ENCODE data around the gene CDH7. TPM values are rescaled to one million over a fixed set of nuclear protein-coding genes. Genes with fewer than 3 reads are reported as not detected.

The CDH7 gene
- total RNA-seq, 1 experiment from 2014 or later: not detected

- TF ChIP-seq, protein P1, sequence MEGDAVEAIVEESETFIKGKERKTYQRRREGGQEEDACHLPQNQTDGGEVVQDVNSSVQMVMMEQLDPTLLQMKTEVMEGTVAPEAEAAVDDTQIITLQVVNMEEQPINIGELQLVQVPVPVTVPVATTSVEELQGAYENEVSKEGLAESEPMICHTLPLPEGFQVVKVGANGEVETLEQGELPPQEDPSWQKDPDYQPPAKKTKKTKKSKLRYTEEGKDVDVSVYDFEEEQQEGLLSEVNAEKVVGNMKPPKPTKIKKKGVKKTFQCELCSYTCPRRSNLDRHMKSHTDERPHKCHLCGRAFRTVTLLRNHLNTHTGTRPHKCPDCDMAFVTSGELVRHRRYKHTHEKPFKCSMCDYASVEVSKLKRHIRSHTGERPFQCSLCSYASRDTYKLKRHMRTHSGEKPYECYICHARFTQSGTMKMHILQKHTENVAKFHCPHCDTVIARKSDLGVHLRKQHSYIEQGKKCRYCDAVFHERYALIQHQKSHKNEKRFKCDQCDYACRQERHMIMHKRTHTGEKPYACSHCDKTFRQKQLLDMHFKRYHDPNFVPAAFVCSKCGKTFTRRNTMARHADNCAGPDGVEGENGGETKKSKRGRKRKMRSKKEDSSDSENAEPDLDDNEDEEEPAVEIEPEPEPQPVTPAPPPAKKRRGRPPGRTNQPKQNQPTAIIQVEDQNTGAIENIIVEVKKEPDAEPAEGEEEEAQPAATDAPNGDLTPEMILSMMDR (conservative IDR thresholded peaks at IDR 0.05): no peak
- TF ChIP-seq EZH2 (IDR thresholded peaks at IDR 0.05; ENCODE audit: low read depth): no peak
- no peaks in the 10 kb centered on the region for H3K27me3 ChIP-seq (ENCODE audit: insufficient read depth, low read depth)
- no peaks in the 10 kb centered on the region for H4K20me1 ChIP-seq (ENCODE audit: insufficient read depth)
- H3K79me2 ChIP-seq (ENCODE audit: low read depth): no peaks in the 10 kb centered on the region
- no TSS peak for BruUV-seq (replicated peaks)
- H3K9me2 ChIP-seq (ENCODE audit: insufficient read depth): no peaks in the 10 kb centered on the region
- H3F3A ChIP-seq (ENCODE audit: insufficient read depth, low read depth): no peaks in the 10 kb centered on the region
- H3K4me3 ChIP-seq: no peak overlapping the region
- POLR2A ChIA-PET (ENCODE audit: unreplicated experiment): no interaction called here
- no peak overlapping the region for H2AFZ ChIP-seq
- intact Hi-C loops (cut with micrococcal nuclease; ENCODE audit: unreplicated experiment): no loop called here
- no peaks in the 10 kb centered on the region for H3K36me3 ChIP-seq (ENCODE audit: low read depth)
- H3K4me1 ChIP-seq (replicated peaks; ENCODE audit: insufficient read depth): no peaks in the 10 kb centered on the region
- CTCF ChIA-PET: no interaction called here
- no peak for DNase-seq
- no peaks in the 10 kb centered on the region for H3K9me3 ChIP-seq (ENCODE audit: insufficient read depth, low read depth)
- no peak overlapping the region for H3K4me2 ChIP-seq
- no peak overlapping the region for H3K27ac ChIP-seq
Observed at GRCh38 chr18:65919663-65920062, 168.9 kb downstream of the CDH7 start.

DNA sequence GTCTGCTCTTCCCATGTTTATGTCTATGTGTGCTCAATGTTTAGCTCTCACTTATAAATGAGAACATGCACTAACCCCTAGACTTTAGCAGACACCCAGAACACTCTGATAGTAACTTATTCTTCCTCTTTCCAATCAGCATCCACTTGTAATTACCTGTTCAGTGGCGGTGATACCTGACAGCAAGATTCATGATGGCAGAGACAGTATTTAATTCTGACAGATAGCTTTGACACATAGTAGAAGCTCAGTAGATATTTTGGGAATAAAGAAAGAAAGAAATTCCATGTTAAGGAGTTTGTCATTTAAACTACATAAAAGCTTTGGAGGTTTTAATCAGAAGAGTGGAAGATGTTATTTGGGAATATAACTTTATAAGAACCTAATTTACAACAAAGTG is 171.3 kb downstream of the CDH7 start:
- Histone ChIP-seq H3K4me2 (no peak overlapping the region), H3K79me2 (ENCODE audit: low read depth) (no peaks in the 10 kb centered on the region), H3K9me2 (ENCODE audit: insufficient read depth) (no peaks in the 10 kb centered on the region), H2AFZ (0 out of 2 replicates have a peak overlapping the region, but pooled peaks have one; percentile 22), H3K27ac (no peak overlapping the region), H4K20me1 (ENCODE audit: insufficient read depth) (no peaks in the 10 kb centered on the region), H3F3A (ENCODE audit: insufficient read depth, low read depth) (no peaks in the 10 kb centered on the region), H3K9me3 (ENCODE audit: insufficient read depth, low read depth) (no peaks in the 10 kb centered on the region), H3K4me3 (no peak overlapping the region), H3K27me3 (ENCODE audit: insufficient read depth, low read depth) (no peaks in the 10 kb centered on the region), H3K4me1 (replicated peaks; ENCODE audit: insufficient read depth) (no peaks in the 10 kb centered on the region), H3K36me3 (ENCODE audit: low read depth) (no peaks in the 10 kb centered on the region)
- intact Hi-C loops (cut with micrococcal nuclease; ENCODE audit: unreplicated experiment): no loop called here
- BruUV-seq (replicated peaks): no TSS peak
- DNase-seq: no peak
- TF ChIP-seq EZH2 (IDR thresholded peaks at IDR 0.05; ENCODE audit: low read depth): no peak
- TF ChIP-seq, protein P1 (conservative IDR thresholded peaks at IDR 0.05): no peak
- ChIA-PET POLR2A (ENCODE audit: unreplicated experiment) (no interaction called here), CTCF (no interaction called here)

GRCh38 chr18:65924904-65925303 is 174.1 kb downstream of the CDH7 start:
- Histone ChIP-seq H3K9me2 (ENCODE audit: insufficient read depth) (no peaks in the 10 kb centered on the region), H3K9me3 (ENCODE audit: insufficient read depth, low read depth) (no peaks in the 10 kb centered on the region), H3F3A (ENCODE audit: insufficient read depth, low read depth) (no peaks in the 10 kb centered on the region), H3K79me2 (ENCODE audit: low read depth) (no peaks in the 10 kb centered on the region), H3K27me3 (ENCODE audit: insufficient read depth, low read depth) (no peaks in the 10 kb centered on the region), H3K4me2 (no peak overlapping the region), H4K20me1 (ENCODE audit: insufficient read depth) (no peaks in the 10 kb centered on the region), H3K36me3 (ENCODE audit: low read depth) (no peaks in the 10 kb centered on the region), H2AFZ (no peak overlapping the region; the same call in 1 of the 2 replicates), H3K4me3 (no peak overlapping the region), H3K27ac (no peak overlapping the region), H3K4me1 (replicated peaks; ENCODE audit: insufficient read depth) (no peaks in the 10 kb centered on the region)
- ChIA-PET CTCF (no interaction called here), POLR2A (ENCODE audit: unreplicated experiment) (no interaction called here)
- TF ChIP-seq EZH2 (IDR thresholded peaks at IDR 0.05; ENCODE audit: low read depth): no peak
- TF ChIP-seq, protein P1 (conservative IDR thresholded peaks at IDR 0.05): no peak
- DNase-seq: no peak
- BruUV-seq (replicated peaks): no TSS peak
- intact Hi-C loops (cut with micrococcal nuclease; ENCODE audit: unreplicated experiment): no loop called here

Data from PC-9 (cell line).